GM21723 (cell line): Measurements from ENCODE around the gene DFFB.
"Not testable (repeated sequence)": the region's sequence is repeated elsewhere in the genome, so short reads cannot be mapped to it uniquely, and the experiment has no call there.

ENCODE experiments used
- ATAC-seq: cut with Tn5 transposase; IDR thresholded peaks from one replicate; pipeline ENCODE4 v1.9.1; 2021; ENCODE audit warnings: mild to moderate bottlenecking, moderate library complexity; ENCODE audit not compliant: unreplicated experiment

Gene DFFB

DNA sequence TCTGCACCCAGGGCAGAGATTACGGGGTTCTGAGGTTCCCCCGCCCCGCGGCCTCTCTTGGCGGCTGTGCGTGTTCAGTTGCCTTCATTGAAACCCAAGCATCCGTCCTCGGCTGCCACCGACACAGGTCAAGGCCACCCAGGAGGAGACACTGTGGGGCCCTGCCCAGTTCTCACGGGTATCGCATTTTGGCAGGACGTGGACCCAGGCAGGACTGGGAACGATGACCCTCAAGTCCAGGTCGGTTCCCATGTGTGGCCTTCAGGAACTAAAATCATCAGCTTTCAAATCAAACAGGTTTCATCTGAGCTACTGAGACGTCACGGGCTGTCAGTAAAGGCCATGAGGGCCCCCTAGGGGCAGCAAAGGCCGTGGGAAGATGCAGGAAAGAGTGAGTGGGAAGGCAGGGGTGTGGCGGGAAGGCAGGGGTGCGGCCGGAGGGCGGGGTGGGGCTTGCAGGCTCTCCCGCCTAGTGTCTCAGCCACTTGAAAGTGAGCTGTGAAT lies 49.8 kb downstream of the DFFB start:
- ATAC-seq = no peak

DNA sequence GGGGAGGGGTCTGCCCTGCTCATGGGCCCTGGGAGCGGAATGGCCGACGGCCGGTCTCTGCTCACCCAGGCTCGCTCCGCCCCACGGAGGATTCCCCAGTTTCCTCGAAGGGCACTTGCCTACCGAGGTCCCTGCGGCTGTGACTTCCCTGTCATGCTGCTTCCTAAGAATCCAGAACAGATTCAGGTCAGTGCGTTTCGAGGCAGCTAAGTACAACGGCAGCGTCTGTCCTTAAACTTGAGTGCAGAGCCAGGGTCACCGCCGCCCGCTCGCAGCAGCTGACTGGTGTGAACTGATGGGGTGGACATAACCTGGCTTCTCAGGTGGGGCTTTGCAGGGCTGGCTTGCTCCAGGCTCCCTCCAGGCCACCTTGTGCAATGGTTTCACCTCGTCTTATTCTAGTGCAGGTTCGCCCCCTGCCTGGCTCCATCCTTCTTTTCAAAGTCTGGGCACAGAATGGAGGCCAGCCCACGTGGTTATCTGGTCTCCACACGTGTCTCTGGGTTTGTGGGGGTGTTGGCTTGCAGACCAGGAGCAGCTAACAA lies 50.4 kb downstream of the DFFB start:
- ATAC-seq = no peak

DNA sequence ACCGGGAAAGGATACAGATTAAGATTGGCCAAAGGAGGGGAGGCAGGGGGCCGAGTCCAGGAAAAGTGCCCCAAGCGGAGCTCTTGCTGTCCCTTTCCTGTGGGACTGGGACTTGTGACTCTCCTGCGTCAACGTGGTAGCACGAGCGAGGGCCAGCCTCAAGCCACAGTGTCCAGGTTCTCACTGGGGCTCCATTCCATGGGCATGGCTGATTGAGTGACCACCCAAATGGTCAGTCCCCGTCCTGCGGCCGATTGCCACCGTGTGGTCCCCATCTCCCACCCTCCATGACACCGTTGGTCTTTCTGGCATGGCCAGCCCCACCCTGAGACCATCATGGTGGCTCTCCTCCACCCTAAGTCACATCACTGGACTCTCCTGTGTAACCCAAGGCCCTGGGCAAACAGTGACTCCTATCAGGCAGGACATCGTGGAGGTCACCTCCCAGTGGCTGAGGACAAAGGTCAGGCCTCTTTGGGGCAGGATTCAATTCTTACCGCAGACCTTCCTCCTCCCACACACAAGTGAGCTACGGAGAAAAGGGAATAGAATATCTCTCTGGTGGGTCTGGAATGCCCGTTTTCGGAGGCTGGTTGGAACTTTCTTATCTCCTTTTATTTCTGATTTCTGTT lies 51.7 kb downstream of the DFFB start:
- ATAC-seq = no peak

DNA sequence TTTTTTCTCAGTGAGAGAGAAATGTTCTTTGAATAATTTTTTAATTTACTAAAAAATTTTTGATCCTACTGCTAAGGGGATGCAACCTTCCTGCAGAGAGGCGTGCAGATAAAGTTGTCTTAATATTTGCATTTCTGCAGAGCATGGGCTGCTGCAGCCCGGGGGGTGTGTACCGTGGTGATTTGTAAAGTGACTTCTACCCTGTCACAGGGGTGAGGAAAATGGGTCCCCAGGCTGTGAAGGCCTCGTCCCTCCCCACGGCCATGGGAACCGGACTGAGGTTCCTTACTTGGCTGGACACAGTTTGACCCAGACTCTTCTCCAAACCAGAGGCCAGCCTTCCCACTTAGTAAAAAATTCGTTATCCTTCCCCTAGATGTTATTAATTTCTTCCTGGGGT lies 52.3 kb downstream of the DFFB start:
- no peak for ATAC-seq

DNA sequence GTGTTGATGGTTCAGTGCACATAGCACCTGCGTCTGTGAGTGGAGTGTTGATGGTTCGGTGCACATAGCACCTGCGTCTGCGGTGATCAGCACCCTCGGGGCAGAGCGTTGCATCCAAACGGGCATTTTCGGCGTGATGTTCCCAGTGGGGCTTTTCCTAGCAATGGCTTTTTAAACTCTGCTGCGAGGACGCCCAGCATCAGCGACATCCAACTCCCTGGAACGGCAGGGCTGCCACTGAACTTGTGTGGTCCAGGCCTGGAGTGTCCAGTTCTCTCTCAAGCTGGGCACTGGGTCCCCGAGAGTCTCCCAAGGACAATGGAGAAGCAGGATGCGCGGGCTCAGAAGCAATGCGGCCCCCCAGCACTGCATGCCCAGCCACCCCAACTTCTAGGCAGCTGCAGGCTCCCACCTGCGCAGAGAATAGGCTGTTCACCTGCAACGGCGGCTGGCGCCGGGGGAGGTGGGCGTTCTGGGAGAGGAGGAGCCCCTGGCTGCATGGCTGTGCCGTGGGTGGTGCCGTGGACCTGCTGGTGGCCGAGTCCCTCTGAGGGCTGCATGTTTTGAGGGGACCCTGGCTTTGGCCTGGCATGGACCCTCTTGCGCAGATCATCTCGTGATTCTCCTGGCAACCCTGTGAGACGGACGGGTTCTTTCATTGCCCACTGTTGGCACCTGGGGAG lies 52.9 kb downstream of the DFFB start:
- ATAC-seq = no peak

DNA sequence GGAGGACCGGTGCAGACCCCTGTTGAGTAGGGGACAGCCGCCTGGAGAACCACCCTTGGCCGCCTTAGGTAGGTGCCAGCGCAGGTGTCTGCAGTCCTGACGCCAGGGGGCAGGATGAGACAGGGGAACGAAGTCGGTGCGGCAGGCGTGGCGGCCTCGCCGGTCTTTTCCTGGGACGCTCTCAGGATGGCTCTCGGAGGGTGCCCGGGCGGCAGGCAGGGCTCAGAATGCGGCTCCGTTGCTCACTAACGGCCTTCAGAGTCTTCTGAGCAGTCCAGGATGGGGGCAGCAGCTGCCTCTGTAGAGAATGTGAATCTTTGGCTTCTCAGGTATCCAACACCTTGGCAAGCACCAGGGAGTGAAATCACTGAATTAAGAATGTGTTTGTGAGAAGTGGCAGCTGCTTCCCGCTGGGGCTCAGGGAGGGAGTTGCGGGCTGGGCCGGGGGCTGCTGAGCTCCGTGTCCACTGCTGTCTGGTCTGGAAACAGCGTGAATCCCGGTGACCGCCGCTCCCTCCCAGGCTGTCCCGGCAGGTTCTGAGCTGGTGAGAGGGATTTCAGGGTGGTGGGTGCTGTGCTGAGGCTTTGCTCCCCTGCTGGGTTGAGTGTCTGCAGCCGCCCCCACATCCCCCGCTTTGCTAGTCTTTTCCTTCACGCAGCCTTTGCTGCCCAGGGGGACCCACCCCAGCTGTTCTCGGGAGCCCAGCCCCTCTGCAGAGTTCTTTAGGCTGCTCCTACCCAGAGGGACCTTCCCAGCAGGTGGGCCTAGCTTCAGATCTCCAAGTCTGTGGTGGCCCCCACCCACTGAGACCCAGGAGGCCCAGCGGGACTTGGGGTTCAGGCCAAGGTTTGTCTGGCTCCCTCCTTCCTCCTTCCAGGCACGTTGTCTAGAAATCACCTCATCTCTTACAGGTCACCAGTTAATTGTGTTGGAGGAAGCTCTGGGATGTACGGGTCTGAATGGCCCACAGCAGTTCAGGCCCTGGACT lies 53.9 kb downstream of the DFFB start:
- no peak for ATAC-seq

DNA sequence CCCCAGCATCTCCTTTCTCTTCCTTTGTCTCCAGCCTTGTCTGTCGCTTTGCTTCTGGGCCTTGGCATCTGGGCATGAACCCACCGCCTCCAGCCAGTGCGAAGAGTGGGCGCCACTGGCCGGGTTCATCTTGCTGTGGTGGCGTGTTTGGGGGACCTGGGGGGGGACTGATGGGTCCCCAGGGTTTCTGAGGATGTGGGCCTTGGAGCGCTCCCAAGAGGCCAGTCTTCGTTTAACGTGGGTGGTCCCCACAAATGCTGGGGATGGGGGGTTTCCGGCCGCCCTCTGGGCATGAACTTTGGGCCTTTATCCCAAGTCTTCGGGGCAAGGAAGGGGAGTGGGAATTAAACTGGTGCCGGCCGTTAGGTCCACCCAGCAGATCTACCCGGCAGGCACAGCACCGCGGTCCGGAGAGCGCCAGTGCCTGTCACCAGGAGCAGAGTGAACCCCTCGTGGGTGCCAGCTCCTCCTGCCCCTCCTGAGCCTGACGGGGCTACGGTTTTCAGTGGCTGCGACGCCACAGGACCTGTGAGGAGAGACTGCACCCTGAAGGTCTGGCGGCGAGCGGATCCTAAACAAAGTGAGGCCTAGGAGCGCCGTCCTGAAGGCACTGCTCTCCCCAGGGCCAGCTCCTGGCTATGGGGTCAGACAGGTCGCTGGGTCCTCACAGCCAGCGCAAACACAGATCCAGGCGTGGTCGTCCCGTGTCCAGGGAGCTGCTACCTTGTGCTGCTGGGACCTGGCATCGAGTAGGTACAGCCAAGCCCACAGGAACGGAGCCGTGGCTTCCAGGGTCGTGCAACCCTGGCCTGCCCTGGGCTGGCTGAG lies 54.9 kb downstream of the DFFB start:
- ATAC-seq = no peak

DNA sequence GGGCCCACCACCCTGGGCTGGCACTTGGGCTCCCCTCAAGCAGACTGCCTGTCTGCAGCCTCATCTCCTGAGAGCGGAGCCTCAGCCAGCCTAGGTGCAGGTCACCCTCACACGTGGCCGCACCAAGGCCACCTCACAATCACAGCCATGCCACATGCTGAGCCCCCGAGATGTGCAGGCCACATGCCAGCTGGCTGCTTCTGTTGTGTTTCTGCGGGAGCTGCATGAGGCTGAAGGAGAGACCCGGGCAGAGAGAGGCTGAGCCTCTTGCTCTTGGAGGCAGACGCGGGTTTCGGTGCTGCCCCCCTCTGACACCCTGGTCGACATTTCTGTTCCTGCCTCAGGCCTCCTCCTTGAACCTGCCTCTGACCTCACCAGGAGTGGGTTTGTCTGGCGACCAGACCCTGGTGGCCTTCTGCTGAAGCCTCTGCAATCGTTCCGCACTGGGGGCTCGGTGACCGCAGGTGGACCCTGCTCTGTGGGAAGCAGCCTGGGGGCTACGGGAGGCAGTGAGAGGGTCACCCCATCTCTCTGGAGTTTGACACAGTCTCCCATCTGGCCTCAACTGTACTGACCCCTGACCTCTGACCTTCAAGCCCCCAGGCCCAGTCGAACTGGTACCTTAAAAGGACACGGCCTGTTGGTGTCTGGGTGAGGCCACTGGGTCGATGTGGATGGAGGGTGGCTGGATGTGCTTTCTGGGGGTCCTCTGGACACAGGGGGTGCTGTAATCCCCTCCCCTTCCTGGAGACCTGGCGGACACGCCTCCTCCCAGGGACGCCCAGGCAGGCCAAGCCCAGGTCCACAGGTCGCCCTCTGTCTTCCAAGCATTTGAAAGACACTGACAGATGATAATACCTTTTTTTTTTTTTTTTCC lies 55.8 kb downstream of the DFFB start:
- ATAC-seq = no peak

DNA sequence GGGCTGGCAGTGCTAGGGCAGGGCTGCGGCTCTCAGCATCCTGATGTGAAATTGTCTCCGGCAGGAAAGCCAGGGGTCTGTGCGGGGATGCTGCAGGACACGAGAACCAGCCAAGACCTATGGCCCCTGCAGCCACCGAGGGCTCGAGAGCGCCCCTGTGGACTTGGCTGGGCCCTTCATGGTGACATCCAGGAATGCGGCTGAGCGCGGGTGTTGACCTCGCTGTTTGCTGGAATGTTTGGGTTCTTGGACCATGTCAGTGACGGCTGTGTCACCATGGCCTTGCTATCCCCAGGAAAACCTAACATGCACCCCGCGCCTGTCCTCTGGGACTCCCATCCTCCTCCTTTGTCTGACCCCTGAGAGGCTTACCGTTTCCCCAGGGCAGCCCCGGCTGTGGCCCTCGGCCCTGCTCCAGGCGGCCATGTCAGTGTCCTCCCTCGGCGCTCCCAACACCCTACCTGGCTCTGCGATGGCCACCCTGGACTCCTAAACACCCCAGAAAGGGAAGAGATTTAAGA lies 57.1 kb downstream of the DFFB start:
- no peak for ATAC-seq

DNA sequence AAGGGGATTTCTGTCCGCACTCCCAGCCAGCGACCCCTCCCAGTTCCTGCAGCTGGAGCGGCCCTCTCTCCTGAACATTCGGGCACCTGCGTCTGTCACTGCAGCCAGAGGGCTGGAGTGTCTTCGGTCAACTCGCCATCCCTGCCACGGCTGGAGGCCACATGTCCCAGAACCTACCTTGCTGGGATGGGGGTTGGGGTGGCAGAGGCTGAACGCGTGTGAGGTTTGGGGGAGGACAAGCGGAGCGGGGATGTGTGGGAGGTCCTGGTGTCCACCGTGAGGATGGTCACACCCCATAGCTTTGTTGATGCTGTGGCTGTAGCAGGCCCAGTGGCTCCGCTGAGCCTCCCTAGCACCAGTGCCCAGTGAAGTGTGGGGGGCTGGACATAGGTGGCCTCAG lies 57.6 kb downstream of the DFFB start:
- ATAC-seq = no peak

DNA sequence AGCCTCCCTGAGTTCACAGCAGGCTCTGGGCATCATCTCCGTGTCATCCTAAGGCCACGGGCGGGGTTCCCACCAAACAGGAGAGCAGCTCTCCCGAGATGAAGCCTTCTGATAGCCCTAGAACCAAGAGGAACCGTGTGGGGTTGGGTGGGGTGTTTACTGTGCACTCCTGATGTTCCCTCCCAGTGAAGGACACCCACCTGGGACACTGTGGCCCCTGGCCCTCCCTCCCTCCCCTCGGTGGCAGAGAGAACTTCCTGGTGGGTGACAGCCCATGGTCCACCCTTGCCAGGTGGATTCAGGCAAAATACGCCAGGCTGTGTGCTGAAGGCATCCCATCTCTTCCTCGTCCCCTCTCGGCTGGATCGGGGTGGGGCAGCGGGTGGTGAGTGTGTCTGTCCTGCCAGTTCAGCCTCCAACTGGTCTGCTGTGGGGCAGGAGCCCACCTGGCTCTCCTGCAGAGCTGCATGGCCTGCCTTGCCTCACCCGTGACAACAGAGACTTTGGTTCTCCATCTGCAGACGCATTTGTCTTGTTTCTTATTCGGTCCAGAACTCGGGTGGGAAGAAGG lies 58.4 kb downstream of the DFFB start:
- ATAC-seq = no peak

DNA sequence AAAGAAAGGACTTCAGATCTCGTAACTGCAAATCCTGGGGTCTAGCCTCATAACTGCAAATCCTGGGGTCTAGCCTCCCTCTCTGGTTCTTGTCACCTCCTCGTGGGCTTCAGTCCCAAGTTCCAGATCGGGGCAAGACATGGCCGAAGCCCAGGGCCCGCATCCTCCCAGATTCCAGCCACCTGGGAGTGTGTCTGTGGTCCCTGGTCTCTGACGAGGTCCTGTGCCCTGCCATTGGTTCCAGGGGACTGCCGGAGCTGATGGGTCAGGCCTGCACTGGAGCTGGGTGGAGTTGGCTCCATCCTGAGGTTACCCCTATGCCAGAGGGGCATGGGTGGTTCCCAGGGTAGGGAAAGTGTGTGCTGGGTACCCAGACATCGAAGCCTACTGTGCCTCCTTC lies 60.5 kb downstream of the DFFB start:
- ATAC-seq = no peak

DNA sequence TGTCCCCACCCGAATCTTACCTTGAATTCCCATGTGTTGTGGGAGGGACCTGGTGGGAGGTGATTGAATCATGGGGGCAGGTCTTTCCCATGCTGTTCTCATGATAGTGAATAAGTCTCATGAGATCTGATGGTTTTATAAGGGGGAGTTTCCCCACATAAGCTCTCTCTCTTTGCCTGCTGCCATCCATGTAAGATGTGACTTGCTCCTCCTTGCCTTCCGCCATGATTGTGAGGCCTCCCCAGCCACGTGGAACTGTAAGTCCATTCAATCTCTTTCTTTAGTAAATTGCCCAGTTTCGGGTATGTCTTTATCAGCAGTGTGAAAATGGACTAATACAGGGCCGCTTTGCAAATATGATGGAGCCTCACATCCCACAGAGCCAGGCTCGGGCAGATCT lies 61.1 kb downstream of the DFFB start:
- ATAC-seq = not testable (repeated sequence)

DNA sequence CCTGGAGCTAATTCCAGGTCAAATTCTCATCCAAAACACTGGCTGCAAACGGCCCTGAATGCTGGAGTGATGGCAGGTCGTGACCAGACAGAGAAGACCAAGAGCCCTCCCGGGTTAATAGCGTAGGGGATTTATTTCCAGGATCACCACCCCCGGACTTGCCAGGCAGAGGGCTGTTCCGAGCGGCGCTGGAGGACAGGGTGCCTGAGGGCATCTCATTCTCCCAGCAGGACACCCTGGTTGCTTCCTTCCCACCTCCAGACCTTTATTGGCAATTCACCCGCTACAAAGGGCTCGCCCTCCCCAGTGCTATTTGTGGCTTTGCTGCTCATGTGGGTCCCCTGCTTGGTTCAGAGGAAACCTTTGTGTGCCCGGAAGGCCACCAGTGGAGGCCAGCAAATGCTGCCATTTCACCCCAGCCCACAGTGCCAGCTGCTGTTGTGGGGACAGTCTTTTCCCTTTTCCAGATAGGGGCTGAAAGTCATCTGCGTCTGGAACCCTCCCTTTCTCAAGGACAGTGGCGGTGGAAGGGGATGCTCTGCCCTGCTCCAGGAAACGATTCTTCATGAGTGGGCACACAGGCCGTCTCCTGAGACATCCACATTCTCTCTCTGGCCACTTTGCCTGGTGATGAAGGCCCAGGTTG lies 61.8 kb downstream of the DFFB start:
- no peak for ATAC-seq

DNA sequence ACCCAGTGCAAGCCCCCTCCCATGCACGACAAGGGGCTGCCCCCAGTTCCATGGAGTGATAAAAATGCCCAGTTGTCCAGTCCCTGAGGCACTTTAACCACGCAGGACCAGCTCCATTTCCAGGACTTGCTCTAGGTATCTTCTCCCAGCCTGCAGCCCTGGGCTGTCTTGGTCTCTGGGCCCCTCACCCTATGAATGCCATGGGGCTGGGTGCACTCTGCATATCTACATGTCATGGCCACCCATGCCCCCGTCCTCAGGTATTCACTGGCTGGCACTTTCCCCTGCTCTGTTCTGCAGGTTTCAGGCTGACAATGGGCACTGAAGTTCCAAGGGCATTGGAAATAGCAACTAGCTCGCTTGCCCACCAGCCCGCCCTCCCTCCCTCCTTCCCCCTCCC lies 62.4 kb downstream of the DFFB start:
- no peak for ATAC-seq

DNA sequence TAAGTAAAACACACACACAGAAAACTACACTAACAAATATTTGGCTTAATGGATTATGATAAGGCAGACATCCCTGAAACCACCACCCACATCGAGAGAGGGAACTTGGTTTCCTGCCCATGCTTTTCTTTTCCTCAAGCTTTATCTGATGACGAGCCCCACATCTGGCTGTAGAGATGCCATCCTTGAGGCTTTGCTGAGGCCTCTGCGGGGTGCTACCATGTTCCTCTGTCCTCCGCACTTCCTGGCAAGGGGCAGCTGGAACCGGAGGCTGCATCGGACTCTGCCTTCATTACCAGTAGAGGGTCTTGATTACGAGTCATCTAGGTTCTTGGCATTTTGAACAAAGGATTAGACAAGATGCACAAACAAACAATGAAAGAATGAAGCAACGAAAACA lies 64.5 kb downstream of the DFFB start:
- no peak for ATAC-seq

DNA sequence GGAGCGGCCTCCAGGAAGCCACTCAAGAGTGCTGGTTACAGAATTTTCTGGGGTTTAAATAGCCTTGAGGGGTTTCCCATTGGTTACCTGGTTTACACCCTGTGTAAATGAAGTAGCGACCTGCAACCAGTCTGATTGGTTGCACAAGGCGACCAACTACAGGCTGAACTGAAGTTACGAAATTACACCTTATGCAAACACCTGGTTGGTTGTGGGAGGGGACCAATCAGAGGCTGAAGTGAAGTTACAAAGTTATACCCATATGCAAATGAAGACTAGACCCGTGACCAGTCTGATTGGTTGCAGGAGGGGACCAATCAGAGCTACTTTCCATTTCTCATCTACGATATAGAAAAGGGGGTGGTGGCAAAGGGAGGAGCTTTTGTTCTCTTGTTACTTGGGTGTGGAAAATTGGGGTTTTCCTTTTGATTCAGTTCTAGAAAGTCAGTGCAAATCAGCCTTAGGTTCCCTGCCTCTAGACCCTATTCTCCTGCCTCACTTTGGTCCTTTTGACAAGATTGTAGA lies 65.0 kb downstream of the DFFB start:
- ATAC-seq = no peak

DNA sequence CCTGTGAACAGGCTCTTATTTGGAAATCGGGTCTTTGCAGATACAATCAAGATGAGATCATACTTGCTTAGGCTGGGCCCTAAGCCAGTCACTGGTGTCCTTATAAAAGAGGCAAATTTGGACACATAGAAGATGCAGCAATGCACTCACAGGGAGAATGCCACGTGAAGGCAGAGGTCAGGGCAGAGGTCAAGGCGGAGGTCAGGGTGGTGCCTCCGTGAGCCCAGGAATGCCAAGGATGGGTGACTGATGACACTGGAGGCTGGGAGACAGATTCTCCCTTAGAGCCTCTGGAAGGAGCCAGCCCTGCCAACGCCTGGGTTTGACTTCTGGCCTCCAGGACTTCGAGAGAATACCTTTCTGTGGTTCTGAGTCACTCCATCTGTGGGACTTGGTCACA lies 65.6 kb downstream of the DFFB start:
- ATAC-seq = no peak
